WTC11 (cell line): Measurements from ENCODE around the gene PDLIM5. TPM values are rescaled to one million over a fixed set of nuclear protein-coding genes. Genes with fewer than 3 reads are reported as not detected.

Experiments used
- ATAC-seq: fragments of 200-7000 bp; cut with Tn5 transposase; 2 replicates; pipeline ENCODE4 v1.10.0; 2021; ENCODE audit warnings: mild to moderate bottlenecking, moderate library complexity
- CTCF ChIA-PET: fragments of 300-600 bp; sonication (Branson Sonifier 250); formaldehyde crosslinking; loops from one replicate; lab custom pipeline; 2021; ENCODE audit warnings: antibody characterized with exemption; lab: Charles Lee
- POLR2A ChIA-PET: fragments of 350-600 bp; sonication (Branson Sonifier 250); formaldehyde crosslinking; loops from one replicate; lab custom pipeline; 2021; ENCODE audit warnings: antibody characterized with exemption; lab: Charles Lee
- DNase-seq: peaks from one replicate; pipeline ENCODE4 v3.0.0; 2021; ENCODE audit warnings: low spot score
- H3K27ac Mint-ChIP-seq: 2 replicates; pipeline ENCODE4 v1.8.0; 2021; ENCODE audit warnings: mixed read lengths
- H3K27me3 Mint-ChIP-seq: 2 replicates; pipeline ENCODE4 v1.8.0; 2021; ENCODE audit warnings: low read depth, mild to moderate bottlenecking, moderate library complexity, mixed read lengths
- H3K36me3 Mint-ChIP-seq: 2 replicates; pipeline ENCODE4 v1.8.0; 2021; ENCODE audit warnings: mixed read lengths
- H3K4me1 Mint-ChIP-seq: 2 replicates; pipeline ENCODE4 v1.8.0; 2022; ENCODE audit warnings: mixed read lengths
- H3K4me3 Mint-ChIP-seq: 2 replicates; pipeline ENCODE4 v1.8.0; 2021; ENCODE audit warnings: mild to moderate bottlenecking, moderate library complexity, mixed read lengths
- H3K9me3 Mint-ChIP-seq: 2 replicates; pipeline ENCODE4 v1.8.0; 2021; ENCODE audit warnings: mixed read lengths
- NFYB ChIP-seq: sonication (generic); formaldehyde crosslinking; conservative IDR thresholded peaks from 2 replicates; pipeline ENCODE4 v1.8.0; 2022; ENCODE audit warnings: low read depth, missing genetic modification reagents
- NR1H2 ChIP-seq: sonication (generic); formaldehyde crosslinking; IDR thresholded peaks from 2 replicates; pipeline ENCODE4 v1.9.0; 2021; ENCODE audit warnings: mild to moderate bottlenecking, moderate library complexity, missing genetic modification reagents
- NR3C1 ChIP-seq: sonication (generic); formaldehyde crosslinking; conservative IDR thresholded peaks from 2 replicates; pipeline ENCODE4 v1.8.1; 2023; ENCODE audit warnings: low read depth, mild to moderate bottlenecking, missing genetic modification reagents
- SMAD3 ChIP-seq: sonication (generic); formaldehyde crosslinking; IDR thresholded peaks from 2 replicates; pipeline ENCODE4 v1.8.0; 2022; ENCODE audit warnings: missing genetic modification reagents, mild to moderate bottlenecking, borderline replicate concordance
- ZNF138 ChIP-seq: sonication (generic); formaldehyde crosslinking; conservative IDR thresholded peaks from 2 replicates; pipeline ENCODE4 v1.8.1; 2022; ENCODE audit warnings: mild to moderate bottlenecking, moderate library complexity, missing genetic modification reagents
- ZNF396 ChIP-seq: fragments of 250-450 bp; sonication (Bioruptor Pico); IDR thresholded peaks from 2 replicates; pipeline ENCODE4 v1.8.0; 2021; ENCODE audit warnings: mild to moderate bottlenecking, moderate library complexity, borderline replicate concordance
- ZNF416 ChIP-seq: fragments of 250-450 bp; sonication (Bioruptor Pico); IDR thresholded peaks from 2 replicates; pipeline ENCODE4 v1.9.0; 2021; ENCODE audit warnings: mild to moderate bottlenecking, inconsistent platforms
- ZNF671 ChIP-seq: fragments of 250-450 bp; sonication (Bioruptor Pico); IDR thresholded peaks from 2 replicates; pipeline ENCODE4 v1.8.0; 2021; ENCODE audit warnings: mild to moderate bottlenecking
- total RNA-seq: library from RNA; stranded (reverse); gene quantifications from 3 replicates; pipeline ENCODE4 v1.2.3, GENCODE V29; 2021
- TF ChIP-seq, protein P1 (sequence below): sonication (generic); formaldehyde crosslinking; IDR thresholded peaks from 2 replicates; pipeline ENCODE4 v1.8.1; 2022; ENCODE audit warnings: low read depth, missing genetic modification reagents, borderline replicate concordance
- TF ChIP-seq, protein P2 (sequence below): sonication (generic); formaldehyde crosslinking; conservative IDR thresholded peaks from 2 replicates; pipeline ENCODE4 v1.8.1; 2022; ENCODE audit warnings: mild to moderate bottlenecking, missing genetic modification reagents
- TF ChIP-seq, protein P3 (sequence below): sonication (generic); formaldehyde crosslinking; IDR thresholded peaks from 2 replicates; pipeline ENCODE4 v1.8.0; 2022; ENCODE audit warnings: mild to moderate bottlenecking, missing genetic modification reagents
- TF ChIP-seq, protein P4 (sequence below): sonication (generic); formaldehyde crosslinking; IDR thresholded peaks from 2 replicates; pipeline ENCODE4 v1.8.1; 2023; ENCODE audit warnings: mild to moderate bottlenecking, missing genetic modification reagents, borderline replicate concordance
- TF ChIP-seq, protein P5 (sequence below): sonication (generic); formaldehyde crosslinking; IDR thresholded peaks from 2 replicates; pipeline ENCODE4 v1.8.1; 2022; ENCODE audit warnings: missing genetic modification reagents, borderline replicate concordance
- TF ChIP-seq, protein P6 (sequence below): fragments of 250-450 bp; sonication (Bioruptor Pico); IDR thresholded peaks from 2 replicates; pipeline ENCODE4 v1.9.0; 2021; ENCODE audit warnings: mild to moderate bottlenecking, borderline replicate concordance
- TF ChIP-seq, protein P7 (sequence below): fragments of 250-450 bp; sonication (Bioruptor Pico); IDR thresholded peaks from 2 replicates; pipeline ENCODE4 v1.9.0; 2021; ENCODE audit warnings: mild to moderate bottlenecking
- TF ChIP-seq, protein P8 (sequence below): sonication (generic); formaldehyde crosslinking; IDR thresholded peaks from 2 replicates; pipeline ENCODE4 v1.8.0; 2022; ENCODE audit warnings: mild to moderate bottlenecking, missing genetic modification reagents

PDLIM5 gene
- total RNA-seq, 1 experiment from 2014 or later = 51.5 TPM

DNA sequence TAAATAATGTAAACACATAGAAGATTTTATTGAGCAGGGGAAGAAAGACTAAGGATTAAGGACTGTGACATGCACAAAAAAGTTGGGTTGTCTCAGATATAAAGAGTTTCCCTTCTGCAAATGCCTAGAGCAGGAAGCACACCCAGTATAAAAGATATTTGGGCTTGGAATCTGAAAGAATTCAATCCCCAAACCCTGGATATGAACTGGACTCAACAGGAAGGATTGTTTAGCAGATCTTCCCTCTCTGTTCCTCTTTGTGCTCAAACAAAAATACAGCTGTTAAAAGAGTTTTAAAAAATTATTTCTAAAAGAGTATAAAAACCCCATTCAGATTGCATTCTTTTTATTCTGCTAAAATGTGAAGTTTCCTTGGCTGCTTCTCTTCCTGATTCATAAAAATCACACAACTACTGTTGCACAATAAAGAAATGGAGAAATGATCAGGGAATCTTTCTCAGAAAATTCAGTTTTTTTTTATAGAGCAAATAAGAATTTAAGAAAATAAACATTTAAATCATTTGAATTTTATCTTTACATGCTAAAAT is 71.4 kb downstream of the PDLIM5 start (continued):
- TF ChIP-seq, protein P1, sequence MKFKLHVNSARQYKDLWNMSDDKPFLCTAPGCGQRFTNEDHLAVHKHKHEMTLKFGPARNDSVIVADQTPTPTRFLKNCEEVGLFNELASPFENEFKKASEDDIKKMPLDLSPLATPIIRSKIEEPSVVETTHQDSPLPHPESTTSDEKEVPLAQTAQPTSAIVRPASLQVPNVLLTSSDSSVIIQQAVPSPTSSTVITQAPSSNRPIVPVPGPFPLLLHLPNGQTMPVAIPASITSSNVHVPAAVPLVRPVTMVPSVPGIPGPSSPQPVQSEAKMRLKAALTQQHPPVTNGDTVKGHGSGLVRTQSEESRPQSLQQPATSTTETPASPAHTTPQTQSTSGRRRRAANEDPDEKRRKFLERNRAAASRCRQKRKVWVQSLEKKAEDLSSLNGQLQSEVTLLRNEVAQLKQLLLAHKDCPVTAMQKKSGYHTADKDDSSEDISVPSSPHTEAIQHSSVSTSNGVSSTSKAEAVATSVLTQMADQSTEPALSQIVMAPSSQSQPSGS (CRISPR knock-in tag) = no peak

DNA sequence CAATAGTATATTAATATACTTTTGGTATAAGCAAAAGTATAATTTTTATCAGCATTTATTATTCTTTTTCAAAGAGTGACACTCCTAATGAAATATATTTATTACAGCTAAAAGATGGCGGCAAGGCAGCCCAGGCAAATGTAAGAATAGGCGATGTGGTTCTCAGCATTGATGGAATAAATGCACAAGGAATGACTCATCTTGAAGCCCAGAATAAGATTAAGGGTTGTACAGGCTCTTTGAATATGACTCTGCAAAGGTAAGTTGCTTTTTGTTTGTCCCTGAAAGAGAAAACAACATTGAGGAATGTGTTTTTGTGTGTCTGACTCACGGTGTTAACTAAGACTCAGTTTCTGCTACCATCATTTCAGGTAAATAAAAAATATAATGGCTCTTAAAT is 71.9 kb downstream of the PDLIM5 start:
- TF ChIP-seq, protein P2, sequence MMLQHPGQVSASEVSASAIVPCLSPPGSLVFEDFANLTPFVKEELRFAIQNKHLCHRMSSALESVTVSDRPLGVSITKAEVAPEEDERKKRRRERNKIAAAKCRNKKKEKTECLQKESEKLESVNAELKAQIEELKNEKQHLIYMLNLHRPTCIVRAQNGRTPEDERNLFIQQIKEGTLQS (CRISPR knock-in tag) = no peak
- no peak for TF ChIP-seq SMAD3 (CRISPR knock-in tag)
- TF ChIP-seq, protein P3, sequence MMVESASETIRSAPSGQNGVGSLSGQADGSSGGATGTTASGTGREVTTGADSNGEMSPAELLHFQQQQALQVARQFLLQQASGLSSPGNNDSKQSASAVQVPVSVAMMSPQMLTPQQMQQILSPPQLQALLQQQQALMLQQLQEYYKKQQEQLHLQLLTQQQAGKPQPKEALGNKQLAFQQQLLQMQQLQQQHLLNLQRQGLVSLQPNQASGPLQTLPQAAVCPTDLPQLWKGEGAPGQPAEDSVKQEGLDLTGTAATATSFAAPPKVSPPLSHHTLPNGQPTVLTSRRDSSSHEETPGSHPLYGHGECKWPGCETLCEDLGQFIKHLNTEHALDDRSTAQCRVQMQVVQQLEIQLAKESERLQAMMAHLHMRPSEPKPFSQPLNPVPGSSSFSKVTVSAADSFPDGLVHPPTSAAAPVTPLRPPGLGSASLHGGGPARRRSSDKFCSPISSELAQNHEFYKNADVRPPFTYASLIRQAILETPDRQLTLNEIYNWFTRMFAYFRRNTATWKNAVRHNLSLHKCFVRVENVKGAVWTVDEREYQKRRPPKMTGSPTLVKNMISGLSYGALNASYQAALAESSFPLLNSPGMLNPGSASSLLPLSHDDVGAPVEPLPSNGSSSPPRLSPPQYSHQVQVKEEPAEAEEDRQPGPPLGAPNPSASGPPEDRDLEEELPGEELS (CRISPR knock-in tag) = no peak
- TF ChIP-seq, all 79 proteins: peak for 0
- CTCF ChIA-PET = no interaction called here
- DNase-seq = no peak
- Mint-ChIP-seq H3K36me3 (no peaks in the 10 kb centered on the region), H3K27ac (no peak overlapping the region), H3K9me3 (no peaks in the 10 kb centered on the region), H3K4me3 (no peak overlapping the region), H3K27me3 (no peaks in the 10 kb centered on the region), H3K4me1 (peaks cover 11% of the 10 kb centered on the region)
- no peak for ATAC-seq
- POLR2A ChIA-PET = no interaction called here

DNA sequence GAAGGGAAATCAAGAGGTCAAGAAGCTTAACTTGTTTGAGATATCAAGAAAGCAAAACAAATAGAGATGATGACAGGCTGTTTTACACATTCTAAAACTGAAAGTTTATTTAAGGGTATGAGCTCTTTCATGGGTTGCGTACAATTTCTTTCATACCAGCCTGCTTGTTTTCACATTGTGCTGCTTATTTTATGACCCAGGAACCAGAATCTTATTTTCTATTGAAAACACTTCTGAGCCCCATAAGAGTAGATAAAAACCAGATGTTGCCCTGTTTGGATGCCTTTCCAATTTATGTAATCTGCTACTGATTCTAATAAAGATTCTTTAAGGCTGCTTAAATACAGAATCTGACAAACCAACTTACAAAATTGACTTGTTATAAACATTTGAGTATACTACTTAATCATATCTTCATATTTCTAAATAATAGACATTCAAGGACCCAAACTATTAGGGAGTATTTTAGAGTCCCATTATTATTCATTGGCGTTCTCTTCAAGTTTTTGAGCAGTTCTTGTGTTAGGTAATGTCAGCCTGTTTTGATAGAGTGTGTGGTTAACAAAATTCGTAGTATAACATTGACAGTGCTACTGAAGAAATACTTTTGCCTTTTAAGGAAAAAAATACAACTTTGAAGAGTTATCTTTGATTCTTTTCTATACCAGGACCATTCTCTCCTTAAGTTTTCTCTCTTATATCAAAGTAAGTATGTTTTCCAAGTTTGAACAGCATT is 74.4 kb downstream of the PDLIM5 start:
- H3K36me3 Mint-ChIP-seq = no peaks in the 10 kb centered on the region
- H3K4me3 Mint-ChIP-seq = no peak overlapping the region
- no peaks in the 10 kb centered on the region for H3K27me3 Mint-ChIP-seq
- DNase-seq (no peak), ATAC-seq (no peak)
- no peak overlapping the region for H3K27ac Mint-ChIP-seq
- ChIA-PET POLR2A (no interaction called here), CTCF (no interaction called here)
- H3K4me1 Mint-ChIP-seq = peaks cover 9% of the 10 kb centered on the region
- H3K9me3 Mint-ChIP-seq = no peaks in the 10 kb centered on the region
- no peak for TF ChIP-seq NR1H2 (CRISPR knock-in tag)
- no peak for TF ChIP-seq ZNF138 (CRISPR knock-in tag)
- no peak for TF ChIP-seq NFYB (CRISPR knock-in tag)
- TF ChIP-seq, protein P4, sequence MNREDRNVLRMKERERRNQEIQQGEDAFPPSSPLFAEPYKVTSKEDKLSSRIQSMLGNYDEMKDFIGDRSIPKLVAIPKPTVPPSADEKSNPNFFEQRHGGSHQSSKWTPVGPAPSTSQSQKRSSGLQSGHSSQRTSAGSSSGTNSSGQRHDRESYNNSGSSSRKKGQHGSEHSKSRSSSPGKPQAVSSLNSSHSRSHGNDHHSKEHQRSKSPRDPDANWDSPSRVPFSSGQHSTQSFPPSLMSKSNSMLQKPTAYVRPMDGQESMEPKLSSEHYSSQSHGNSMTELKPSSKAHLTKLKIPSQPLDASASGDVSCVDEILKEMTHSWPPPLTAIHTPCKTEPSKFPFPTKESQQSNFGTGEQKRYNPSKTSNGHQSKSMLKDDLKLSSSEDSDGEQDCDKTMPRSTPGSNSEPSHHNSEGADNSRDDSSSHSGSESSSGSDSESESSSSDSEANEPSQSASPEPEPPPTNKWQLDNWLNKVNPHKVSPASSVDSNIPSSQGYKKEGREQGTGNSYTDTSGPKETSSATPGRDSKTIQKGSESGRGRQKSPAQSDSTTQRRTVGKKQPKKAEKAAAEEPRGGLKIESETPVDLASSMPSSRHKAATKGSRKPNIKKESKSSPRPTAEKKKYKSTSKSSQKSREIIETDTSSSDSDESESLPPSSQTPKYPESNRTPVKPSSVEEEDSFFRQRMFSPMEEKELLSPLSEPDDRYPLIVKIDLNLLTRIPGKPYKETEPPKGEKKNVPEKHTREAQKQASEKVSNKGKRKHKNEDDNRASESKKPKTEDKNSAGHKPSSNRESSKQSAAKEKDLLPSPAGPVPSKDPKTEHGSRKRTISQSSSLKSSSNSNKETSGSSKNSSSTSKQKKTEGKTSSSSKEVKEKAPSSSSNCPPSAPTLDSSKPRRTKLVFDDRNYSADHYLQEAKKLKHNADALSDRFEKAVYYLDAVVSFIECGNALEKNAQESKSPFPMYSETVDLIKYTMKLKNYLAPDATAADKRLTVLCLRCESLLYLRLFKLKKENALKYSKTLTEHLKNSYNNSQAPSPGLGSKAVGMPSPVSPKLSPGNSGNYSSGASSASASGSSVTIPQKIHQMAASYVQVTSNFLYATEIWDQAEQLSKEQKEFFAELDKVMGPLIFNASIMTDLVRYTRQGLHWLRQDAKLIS (CRISPR knock-in tag) = no peak
- TF ChIP-seq ZNF396 (CRISPR knock-in tag) = no peak
- no peak for TF ChIP-seq NR3C1
- TF ChIP-seq, protein P5, sequence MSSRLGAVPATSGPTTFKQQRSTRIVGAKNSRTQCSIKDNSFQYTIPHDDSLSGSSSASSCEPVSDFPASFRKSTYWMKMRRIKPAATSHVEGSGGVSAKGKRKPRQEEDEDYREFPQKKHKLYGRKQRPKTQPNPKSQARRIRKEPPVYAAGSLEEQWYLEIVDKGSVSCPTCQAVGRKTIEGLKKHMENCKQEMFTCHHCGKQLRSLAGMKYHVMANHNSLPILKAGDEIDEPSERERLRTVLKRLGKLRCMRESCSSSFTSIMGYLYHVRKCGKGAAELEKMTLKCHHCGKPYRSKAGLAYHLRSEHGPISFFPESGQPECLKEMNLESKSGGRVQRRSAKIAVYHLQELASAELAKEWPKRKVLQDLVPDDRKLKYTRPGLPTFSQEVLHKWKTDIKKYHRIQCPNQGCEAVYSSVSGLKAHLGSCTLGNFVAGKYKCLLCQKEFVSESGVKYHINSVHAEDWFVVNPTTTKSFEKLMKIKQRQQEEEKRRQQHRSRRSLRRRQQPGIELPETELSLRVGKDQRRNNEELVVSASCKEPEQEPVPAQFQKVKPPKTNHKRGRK (CRISPR knock-in tag) = no peak
- TF ChIP-seq, protein P6, sequence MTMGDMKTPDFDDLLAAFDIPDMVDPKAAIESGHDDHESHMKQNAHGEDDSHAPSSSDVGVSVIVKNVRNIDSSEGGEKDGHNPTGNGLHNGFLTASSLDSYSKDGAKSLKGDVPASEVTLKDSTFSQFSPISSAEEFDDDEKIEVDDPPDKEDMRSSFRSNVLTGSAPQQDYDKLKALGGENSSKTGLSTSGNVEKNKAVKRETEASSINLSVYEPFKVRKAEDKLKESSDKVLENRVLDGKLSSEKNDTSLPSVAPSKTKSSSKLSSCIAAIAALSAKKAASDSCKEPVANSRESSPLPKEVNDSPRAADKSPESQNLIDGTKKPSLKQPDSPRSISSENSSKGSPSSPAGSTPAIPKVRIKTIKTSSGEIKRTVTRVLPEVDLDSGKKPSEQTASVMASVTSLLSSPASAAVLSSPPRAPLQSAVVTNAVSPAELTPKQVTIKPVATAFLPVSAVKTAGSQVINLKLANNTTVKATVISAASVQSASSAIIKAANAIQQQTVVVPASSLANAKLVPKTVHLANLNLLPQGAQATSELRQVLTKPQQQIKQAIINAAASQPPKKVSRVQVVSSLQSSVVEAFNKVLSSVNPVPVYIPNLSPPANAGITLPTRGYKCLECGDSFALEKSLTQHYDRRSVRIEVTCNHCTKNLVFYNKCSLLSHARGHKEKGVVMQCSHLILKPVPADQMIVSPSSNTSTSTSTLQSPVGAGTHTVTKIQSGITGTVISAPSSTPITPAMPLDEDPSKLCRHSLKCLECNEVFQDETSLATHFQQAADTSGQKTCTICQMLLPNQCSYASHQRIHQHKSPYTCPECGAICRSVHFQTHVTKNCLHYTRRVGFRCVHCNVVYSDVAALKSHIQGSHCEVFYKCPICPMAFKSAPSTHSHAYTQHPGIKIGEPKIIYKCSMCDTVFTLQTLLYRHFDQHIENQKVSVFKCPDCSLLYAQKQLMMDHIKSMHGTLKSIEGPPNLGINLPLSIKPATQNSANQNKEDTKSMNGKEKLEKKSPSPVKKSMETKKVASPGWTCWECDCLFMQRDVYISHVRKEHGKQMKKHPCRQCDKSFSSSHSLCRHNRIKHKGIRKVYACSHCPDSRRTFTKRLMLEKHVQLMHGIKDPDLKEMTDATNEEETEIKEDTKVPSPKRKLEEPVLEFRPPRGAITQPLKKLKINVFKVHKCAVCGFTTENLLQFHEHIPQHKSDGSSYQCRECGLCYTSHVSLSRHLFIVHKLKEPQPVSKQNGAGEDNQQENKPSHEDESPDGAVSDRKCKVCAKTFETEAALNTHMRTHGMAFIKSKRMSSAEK (CRISPR knock-in tag) = no peak
- no peak for TF ChIP-seq ZNF416
- TF ChIP-seq ZNF671 (CRISPR knock-in tag) = no peak
- TF ChIP-seq, protein P7, sequence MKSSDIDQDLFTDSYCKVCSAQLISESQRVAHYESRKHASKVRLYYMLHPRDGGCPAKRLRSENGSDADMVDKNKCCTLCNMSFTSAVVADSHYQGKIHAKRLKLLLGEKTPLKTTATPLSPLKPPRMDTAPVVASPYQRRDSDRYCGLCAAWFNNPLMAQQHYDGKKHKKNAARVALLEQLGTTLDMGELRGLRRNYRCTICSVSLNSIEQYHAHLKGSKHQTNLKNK (CRISPR knock-in tag) = no peak
- TF ChIP-seq, protein P8, sequence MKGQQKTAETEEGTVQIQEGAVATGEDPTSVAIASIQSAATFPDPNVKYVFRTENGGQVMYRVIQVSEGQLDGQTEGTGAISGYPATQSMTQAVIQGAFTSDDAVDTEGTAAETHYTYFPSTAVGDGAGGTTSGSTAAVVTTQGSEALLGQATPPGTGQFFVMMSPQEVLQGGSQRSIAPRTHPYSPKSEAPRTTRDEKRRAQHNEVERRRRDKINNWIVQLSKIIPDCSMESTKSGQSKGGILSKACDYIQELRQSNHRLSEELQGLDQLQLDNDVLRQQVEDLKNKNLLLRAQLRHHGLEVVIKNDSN = no peak
